Gastrocnemius medialis (tissue), 4 donors: Measurements from ENCODE around the gene LARGE1.

Experiments used
- POLR2A ChIP-seq, 2 donors: fragments of 450-650 bp; IDR thresholded peaks; one replicate each; pipeline ENCODE4 v1.6.1; 2017; ENCODE audit warnings: antibody characterized with exemption in 2 of 2, mild to moderate bottlenecking in 2 of 2, moderate library complexity in 2 of 2
- TF ChIP-seq, protein P1 (sequence below), 5 experiments: fragments of 450-650 bp in 3 of 5; fragments of 200-600 bp in 2 of 5; sonication (generic) in 2 of 5; IDR thresholded peaks in 4 of 5; conservative IDR thresholded peaks in 1 of 5; 1 replicate in 4 of 5; 2 replicates in 1 of 5; pipeline ENCODE4 v1.5.1; 2016 to 2019; ENCODE audit warnings: antibody characterized with exemption in 5 of 5, mild to moderate bottlenecking in 3 of 5, moderate library complexity in 3 of 5

GRCh38 chr22:33747576-33748180 is 172.6 kb downstream of the LARGE1 start:
- TF ChIP-seq, protein P1, sequence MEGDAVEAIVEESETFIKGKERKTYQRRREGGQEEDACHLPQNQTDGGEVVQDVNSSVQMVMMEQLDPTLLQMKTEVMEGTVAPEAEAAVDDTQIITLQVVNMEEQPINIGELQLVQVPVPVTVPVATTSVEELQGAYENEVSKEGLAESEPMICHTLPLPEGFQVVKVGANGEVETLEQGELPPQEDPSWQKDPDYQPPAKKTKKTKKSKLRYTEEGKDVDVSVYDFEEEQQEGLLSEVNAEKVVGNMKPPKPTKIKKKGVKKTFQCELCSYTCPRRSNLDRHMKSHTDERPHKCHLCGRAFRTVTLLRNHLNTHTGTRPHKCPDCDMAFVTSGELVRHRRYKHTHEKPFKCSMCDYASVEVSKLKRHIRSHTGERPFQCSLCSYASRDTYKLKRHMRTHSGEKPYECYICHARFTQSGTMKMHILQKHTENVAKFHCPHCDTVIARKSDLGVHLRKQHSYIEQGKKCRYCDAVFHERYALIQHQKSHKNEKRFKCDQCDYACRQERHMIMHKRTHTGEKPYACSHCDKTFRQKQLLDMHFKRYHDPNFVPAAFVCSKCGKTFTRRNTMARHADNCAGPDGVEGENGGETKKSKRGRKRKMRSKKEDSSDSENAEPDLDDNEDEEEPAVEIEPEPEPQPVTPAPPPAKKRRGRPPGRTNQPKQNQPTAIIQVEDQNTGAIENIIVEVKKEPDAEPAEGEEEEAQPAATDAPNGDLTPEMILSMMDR (IDR thresholded peaks at IDR 0.05 in 4 of 5, conservative IDR thresholded peaks at IDR 0.05 in 1 of 5), result no peak
- TF ChIP-seq POLR2A (IDR thresholded peaks at IDR 0.05), result no peak
